HepG2 (cell line): ENCODE measurements around the gene CPT1A.

Experiments used
- ARNTL ChIP-seq: sonication (generic); formaldehyde crosslinking; IDR thresholded peaks from 2 replicates; pipeline ENCODE4 v1.4.0; 2020; ENCODE audit warnings: mild to moderate bottlenecking, missing genetic modification reagents
- ATM ChIP-seq: fragments of 450-650 bp; IDR thresholded peaks from 2 replicates; pipeline ENCODE4 v1.7.1; 2017; ENCODE audit warnings: mild to moderate bottlenecking, borderline replicate concordance
- CTCF ChIP-seq: sonication (generic); formaldehyde crosslinking; IDR thresholded peaks from 2 replicates; pipeline ENCODE4 v1.5.0; 2020; ENCODE audit warnings: mild to moderate bottlenecking, missing genetic modification reagents, moderate library complexity
- EZH2 ChIP-seq: conservative IDR thresholded peaks from 2 replicates; pipeline ENCODE4 v1.6.1; 2012; ENCODE audit warnings: mild to moderate bottlenecking, low read depth, low read length, moderate library complexity
- NCOR1 ChIP-seq: fragments of 200-600 bp; sonication (generic); IDR thresholded peaks from 2 replicates; pipeline ENCODE4 v1.7.0; 2017; ENCODE audit warnings: antibody characterized with exemption, low read length, borderline replicate concordance
- POLR2A ChIP-seq, 2 experiments: IDR thresholded peaks; 2 replicates each; pipeline ENCODE4 v1.6.1; 2011; ENCODE audit warnings: low read depth in 2 of 2, low read length in 2 of 2, mild to moderate bottlenecking in 1 of 2, moderate library complexity in 1 of 2; ENCODE audit not compliant: insufficient read depth in 1 of 2
- SP140L ChIP-seq: sonication (generic); formaldehyde crosslinking; IDR thresholded peaks from 2 replicates; pipeline ENCODE4 v1.4.0; 2020; ENCODE audit warnings: missing genetic modification reagents, borderline replicate concordance
- TBX3 ChIP-seq: fragments of 450-650 bp; IDR thresholded peaks from 2 replicates; pipeline ENCODE4 v1.6.1; 2017; ENCODE audit warnings: antibody characterized with exemption, mild to moderate bottlenecking, inconsistent platforms, borderline replicate concordance
- TFAP4 ChIP-seq: sonication (generic); IDR thresholded peaks from 2 replicates; pipeline ENCODE4 v1.6.1; 2016; ENCODE audit warnings: low read depth, borderline replicate concordance
- ZKSCAN1 ChIP-seq: fragments of 150-350 bp; IDR thresholded peaks from 2 replicates; pipeline ENCODE4 v1.6.1; 2014; ENCODE audit warnings: low read length
- ZNF331 ChIP-seq: sonication (generic); formaldehyde crosslinking; IDR thresholded peaks from 2 replicates; pipeline ENCODE4 v1.4.0; 2020; ENCODE audit warnings: missing genetic modification reagents

- TF ChIP-seq EZH2 (no peak), TFAP4 (no peak), POLR2A (IDR thresholded peaks at IDR 0.05; ENCODE audit: insufficient read depth in 1 of 2, low read depth in 2 of 2, low read length in 2 of 2) (no peak), SP140L (CRISPR knock-in tag) (no peak), NCOR1 (no peak), TBX3 (no peak), ZNF331 (no peak), ZKSCAN1 (no peak), ARNTL (no peak), CTCF (CRISPR knock-in tag) (no peak), ATM (no peak)
Observed at GRCh38 chr11:68775951-68776388, 65.7 kb downstream of the CPT1A start.
